Muscle of leg (tissue), 11 donors: ENCODE measurements around the gene HACD3. TPM values are rescaled to one million over a fixed set of nuclear protein-coding genes. Genes with fewer than 3 reads are reported as not detected.
"Not testable (repeated sequence)": the region's sequence is repeated elsewhere in the genome, so short reads cannot be mapped to it uniquely, and the experiment has no call there.

Source experiments
- DNase-seq: peaks from one replicate; pipeline ENCODE4 v3.0.0; 2013
- H3K27ac ChIP-seq: one replicate; pipeline ENCODE4 v1.5.1; 2013; ENCODE audit warnings: mild to moderate bottlenecking, low read length, control low read depth
- H3K27me3 ChIP-seq: one replicate; pipeline ENCODE4 v1.6.1; 2013; ENCODE audit warnings: low read length; ENCODE audit not compliant: control insufficient read depth, insufficient read depth
- H3K36me3 ChIP-seq: one replicate; pipeline ENCODE4 v1.6.1; 2013; ENCODE audit warnings: low read length; ENCODE audit not compliant: control insufficient read depth, insufficient read depth
- H3K4me1 ChIP-seq: one replicate; pipeline ENCODE4 v1.6.1; 2013; ENCODE audit warnings: low read length; ENCODE audit not compliant: control insufficient read depth, insufficient read depth
- H3K4me3 ChIP-seq: one replicate; pipeline ENCODE4 v1.5.1; 2013; ENCODE audit warnings: low read length, control low read depth
- H3K9me3 ChIP-seq: replicated peaks from 2 replicates; pipeline ENCODE4 v1.6.1; 2013; ENCODE audit warnings: low read depth, low read length; ENCODE audit not compliant: control insufficient read depth
- WGBS: methylation state at CpG from one replicate; pipeline ENCODE4 v1.1.5; 2013; ENCODE audit warnings: missing lambda C conversion rate; ENCODE audit not compliant: insufficient coverage; 5-methylcytosine and 5-hydroxymethylcytosine counted together
- polyA plus RNA-seq, 8 donors: library from polyadenylated mRNA; unstranded; fragments of 120-200 nt; gene quantifications; one replicate each; pipeline versions ENCODE4 v1.2.1 to v1.2.3, GENCODE V29; 2013; ENCODE audit warnings: inconsistent platforms in 1 of 8, low replicate concordance in 1 of 8; ENCODE audit not compliant: insufficient read length in 8 of 8, insufficient read depth in 1 of 8
- total RNA-seq: library from RNA; stranded (reverse); fragments of 120-200 nt; gene quantifications from one replicate; pipeline ENCODE4 v1.2.4, GENCODE V29; 2013

The HACD3 gene
- total and polyA plus RNA-seq, 9 donors, result 40.0 to 58.2 (median 45.3) TPM

- H3K27ac ChIP-seq, result no peak overlapping the region
- no peak for DNase-seq
- no peaks in the 10 kb centered on the region for H3K36me3 ChIP-seq
- WGBS, result 87% methylated on average over 3 of the region's 6 CpGs
- no peaks in the 10 kb centered on the region for H3K27me3 ChIP-seq
- H3K4me3 ChIP-seq, result no peak overlapping the region
- H3K9me3 ChIP-seq, result no peaks in the 10 kb centered on the region
- H3K4me1 ChIP-seq, result peaks cover 18% of the 10 kb centered on the region
These were observed 82.9 kb downstream of the HACD3 start for GRCh38 chr15:65612949-65613744.

- not testable (repeated sequence) for H3K9me3 ChIP-seq, H3K4me3 ChIP-seq, H3K36me3 ChIP-seq, H3K27me3 ChIP-seq, H3K27ac ChIP-seq, DNase-seq
- no CpG with 5 or more reads among the region's 1 CpG for WGBS
- H3K4me1 ChIP-seq, result peaks cover 11% of the 10 kb centered on the region
These were observed 85.6 kb downstream of the HACD3 start for GRCh38 chr15:65615887-65616286.

- no peaks in the 10 kb centered on the region for H3K27me3 ChIP-seq
- no peak for DNase-seq
- WGBS, result no CpG with 5 or more reads among the region's 5 CpGs
- H3K4me3 ChIP-seq, result no peak overlapping the region
- H3K27ac ChIP-seq, result no peak overlapping the region
- no peaks in the 10 kb centered on the region for H3K4me1 ChIP-seq
- H3K9me3 ChIP-seq, result no peaks in the 10 kb centered on the region
- H3K36me3 ChIP-seq, result no peaks in the 10 kb centered on the region
These were observed 88.4 kb downstream of the HACD3 start for GRCh38 chr15:65618560-65619109.

GRCh38 chr15:65619626-65620290 is 89.5 kb downstream of the HACD3 start:
- no peak for DNase-seq
- Histone ChIP-seq H3K4me1 (no peaks in the 10 kb centered on the region), H3K9me3 (no peaks in the 10 kb centered on the region), H3K27me3 (no peaks in the 10 kb centered on the region), H3K27ac (no peak overlapping the region), H3K36me3 (peaks cover 8% of the 10 kb centered on the region), H3K4me3 (no peak overlapping the region)
- no CpG with 5 or more reads among the region's 5 CpGs for WGBS

GRCh38 chr15:65620833-65621232 is 90.6 kb downstream of the HACD3 start:
- Histone ChIP-seq H3K4me3 (no peak overlapping the region), H3K4me1 (no peaks in the 10 kb centered on the region), H3K9me3 (no peaks in the 10 kb centered on the region), H3K27ac (no peak overlapping the region), H3K36me3 (peaks cover 16% of the 10 kb centered on the region), H3K27me3 (no peaks in the 10 kb centered on the region)
- WGBS, result 60% methylated on average over 1 of the region's 2 CpGs
- DNase-seq, result no peak

- no peak for DNase-seq
- Histone ChIP-seq H3K4me3 (no peak within 1 kb of the TSS), H3K4me1 (no peaks in the 10 kb centered on the region), H3K27ac (no peak within 1 kb of the TSS), H3K9me3 (no peaks in the 10 kb centered on the region), H3K27me3 (no peaks in the 10 kb centered on the region), H3K36me3 (peaks cover 16% of the 10 kb centered on the region)
- WGBS, result 92% methylated on average over 2 of the region's 6 CpGs
These were observed 91.4 kb downstream of the HACD3 start, which contains the start of gene SLC24A1 for GRCh38 chr15:65621638-65622037. Gene SLC24A1, plus strand, starts transcription at chr15:65621938. Its CDS starts 2,143 bp downstream, at chr15:65624081.

- Histone ChIP-seq H3K4me1 (no peaks in the 10 kb centered on the region), H3K27ac (no peak overlapping the region), H3K27me3 (no peaks in the 10 kb centered on the region), H3K36me3 (peaks cover 16% of the 10 kb centered on the region), H3K9me3 (no peaks in the 10 kb centered on the region), H3K4me3 (no peak overlapping the region)
- DNase-seq, result no peak
These were observed 92.8 kb downstream of the HACD3 start for GRCh38 chr15:65623103-65623502.

- DNase-seq, result no peak
- 59% methylated on average over 3 of the region's 4 CpGs for WGBS
- Histone ChIP-seq H3K9me3 (no peaks in the 10 kb centered on the region), H3K27ac (no peak overlapping the region), H3K36me3 (peaks cover 16% of the 10 kb centered on the region), H3K4me1 (no peaks in the 10 kb centered on the region), H3K4me3 (no peak overlapping the region), H3K27me3 (no peaks in the 10 kb centered on the region)
These were observed 96.6 kb downstream of the HACD3 start for GRCh38 chr15:65626856-65627255.
